Measurements from ENCODE around the gene ADAT1. TPM values are rescaled to one million over a fixed set of nuclear protein-coding genes. Genes with fewer than 3 reads are reported as not detected.

ADAT1 gene
- total and polyA plus RNA-seq, 4 donors, result 13.2 to 42.3 (median 18.5) TPM

GRCh38 chr16:75653922-75654321, 30.8 kb upstream of the ADAT1 start:
- H3K27me3 ChIP-seq (ENCODE audit: control insufficient read depth in 4 of 4, insufficient read depth in 4 of 4, low read length in 3 of 4), result no peaks in the 10 kb centered on the region
- DNase-seq (ENCODE audit: low spot score), result no peak
- peaks cover 9 to 44% (median 36%) of the 10 kb centered on the region in 4 donors for H3K36me3 ChIP-seq (ENCODE audit: control insufficient read depth in 4 of 4, insufficient read depth in 3 of 4, low read depth in 1 of 4, low read length in 3 of 4)
- no peak overlapping the region for H3K4me3 ChIP-seq (ENCODE audit: low read depth in 1 of 3, low read length in 3 of 3)
- 84% methylated on average over 1 of the region's 1 CpG for WGBS
- no peak overlapping the region for H3K27ac ChIP-seq (ENCODE audit: low read depth in 1 of 2, low read length in 2 of 2)
- peaks cover 4 to 33% (median 21%) of the 10 kb centered on the region in 4 donors for H3K4me1 ChIP-seq (ENCODE audit: control insufficient read depth in 4 of 4, insufficient read depth in 4 of 4, low read length in 3 of 4)
- H3K9ac ChIP-seq (ENCODE audit: low read depth in 1 of 2, low read length in 2 of 2), result no peak overlapping the region
- H3K9me3 ChIP-seq (ENCODE audit: control insufficient read depth in 4 of 4, low read length in 3 of 4), result no peaks in the 10 kb centered on the region
- TF ChIP-seq RXRA (IDR thresholded peaks at IDR 0.05) (no peak), FOXA2 (IDR thresholded peaks at IDR 0.05) (no peak), JUND (IDR thresholded peaks at IDR 0.05) (no peak), HNF4G (IDR thresholded peaks at IDR 0.05) (no peak), FOXA1 (IDR thresholded peaks at IDR 0.05) (no peak), CTCF (IDR thresholded peaks at IDR 0.05; ENCODE audit: low read depth, low read length, missing input control) (no peak), TAF1 (conservative IDR thresholded peaks at IDR 0.05) (no peak), HNF4A (conservative IDR thresholded peaks at IDR 0.05) (no peak), ZBTB33 (IDR thresholded peaks at IDR 0.05) (no peak), EGR1 (IDR thresholded peaks at IDR 0.05; ENCODE audit: low read depth in 2 of 2) (no peak), SP1 (IDR thresholded peaks at IDR 0.05) (no peak), RAD21 (IDR thresholded peaks at IDR 0.05) (no peak), NR2F2 (IDR thresholded peaks at IDR 0.05) (no peak), GABPA (IDR thresholded peaks at IDR 0.05 in 1 of 2, conservative IDR thresholded peaks at IDR 0.05 in 1 of 2) (no peak), MAX (IDR thresholded peaks at IDR 0.05) (no peak), YY1 (IDR thresholded peaks at IDR 0.05) (no peak)
- TF ChIP-seq, protein P1, sequence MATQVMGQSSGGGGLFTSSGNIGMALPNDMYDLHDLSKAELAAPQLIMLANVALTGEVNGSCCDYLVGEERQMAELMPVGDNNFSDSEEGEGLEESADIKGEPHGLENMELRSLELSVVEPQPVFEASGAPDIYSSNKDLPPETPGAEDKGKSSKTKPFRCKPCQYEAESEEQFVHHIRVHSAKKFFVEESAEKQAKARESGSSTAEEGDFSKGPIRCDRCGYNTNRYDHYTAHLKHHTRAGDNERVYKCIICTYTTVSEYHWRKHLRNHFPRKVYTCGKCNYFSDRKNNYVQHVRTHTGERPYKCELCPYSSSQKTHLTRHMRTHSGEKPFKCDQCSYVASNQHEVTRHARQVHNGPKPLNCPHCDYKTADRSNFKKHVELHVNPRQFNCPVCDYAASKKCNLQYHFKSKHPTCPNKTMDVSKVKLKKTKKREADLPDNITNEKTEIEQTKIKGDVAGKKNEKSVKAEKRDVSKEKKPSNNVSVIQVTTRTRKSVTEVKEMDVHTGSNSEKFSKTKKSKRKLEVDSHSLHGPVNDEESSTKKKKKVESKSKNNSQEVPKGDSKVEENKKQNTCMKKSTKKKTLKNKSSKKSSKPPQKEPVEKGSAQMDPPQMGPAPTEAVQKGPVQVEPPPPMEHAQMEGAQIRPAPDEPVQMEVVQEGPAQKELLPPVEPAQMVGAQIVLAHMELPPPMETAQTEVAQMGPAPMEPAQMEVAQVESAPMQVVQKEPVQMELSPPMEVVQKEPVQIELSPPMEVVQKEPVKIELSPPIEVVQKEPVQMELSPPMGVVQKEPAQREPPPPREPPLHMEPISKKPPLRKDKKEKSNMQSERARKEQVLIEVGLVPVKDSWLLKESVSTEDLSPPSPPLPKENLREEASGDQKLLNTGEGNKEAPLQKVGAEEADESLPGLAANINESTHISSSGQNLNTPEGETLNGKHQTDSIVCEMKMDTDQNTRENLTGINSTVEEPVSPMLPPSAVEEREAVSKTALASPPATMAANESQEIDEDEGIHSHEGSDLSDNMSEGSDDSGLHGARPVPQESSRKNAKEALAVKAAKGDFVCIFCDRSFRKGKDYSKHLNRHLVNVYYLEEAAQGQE (IDR thresholded peaks at IDR 0.05), result no peak
- TF ChIP-seq, protein P2, sequence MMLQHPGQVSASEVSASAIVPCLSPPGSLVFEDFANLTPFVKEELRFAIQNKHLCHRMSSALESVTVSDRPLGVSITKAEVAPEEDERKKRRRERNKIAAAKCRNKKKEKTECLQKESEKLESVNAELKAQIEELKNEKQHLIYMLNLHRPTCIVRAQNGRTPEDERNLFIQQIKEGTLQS (IDR thresholded peaks at IDR 0.05), result no peak

All from liver (tissue), 9 donors.